Colonic mucosa (tissue), 4 donors: ENCODE results near the gene HGS. TPM values are rescaled to one million over a fixed set of nuclear protein-coding genes. Genes with fewer than 3 reads are reported as not detected.

ENCODE experiments used
- DNase-seq: peaks from one replicate; pipeline ENCODE4 v3.0.0-alpha.2; 2020
- H3K27ac ChIP-seq: fragments of 200-600 bp; one replicate; pipeline ENCODE4 v1.8.0; 2021
- H3K27me3 ChIP-seq: fragments of 200-600 bp; one replicate; pipeline ENCODE4 v1.8.0; 2021
- H3K36me3 ChIP-seq: fragments of 200-600 bp; one replicate; pipeline ENCODE4 v1.8.0; 2021
- H3K4me1 ChIP-seq: fragments of 200-600 bp; one replicate; pipeline ENCODE4 v1.8.0; 2021; ENCODE audit warnings: mild to moderate bottlenecking
- H3K4me3 ChIP-seq: fragments of 200-600 bp; one replicate; pipeline ENCODE4 v1.8.0; 2021
- H3K9ac ChIP-seq, 2 donors: one replicate each; pipeline ENCODE4 v1.7.0; 2013; ENCODE audit warnings: control low read depth in 2 of 2, low read depth in 2 of 2, low read length in 2 of 2
- H3K9me3 ChIP-seq: fragments of 200-600 bp; one replicate; pipeline ENCODE4 v1.8.0; 2021
- intact Hi-C: fragments of 100-400 bp; cut with DNase I; formaldehyde crosslinking; loops from one replicate; pipeline ENCODE4 v1.14.1; 2022
- total RNA-seq, 2 donors: library from RNA; stranded (reverse); fragmentation: NEBNext Ultra II Directional in 1 of 2; extraction: Animal tissue kit (Norgen Biotek cat#: 25700) in 1 of 2; gene quantifications; one replicate each; pipeline ENCODE4 v1.2.1, GENCODE V29; 2021
- TF ChIP-seq, protein P1 (sequence below): fragments of 200-600 bp; IDR thresholded peaks from one replicate; pipeline ENCODE4 v1.8.0; 2022; ENCODE audit warnings: antibody characterized with exemption, mild to moderate bottlenecking
- donor health status: healthy.
- donor health status: DM: no; HTN: no; CAD: no.
- donor health status: DM: no; HTN: no; CAD: no.

HGS gene
- total RNA-seq, 2 donors from 2014 or later = 75.2 to 131 TPM

DNA sequence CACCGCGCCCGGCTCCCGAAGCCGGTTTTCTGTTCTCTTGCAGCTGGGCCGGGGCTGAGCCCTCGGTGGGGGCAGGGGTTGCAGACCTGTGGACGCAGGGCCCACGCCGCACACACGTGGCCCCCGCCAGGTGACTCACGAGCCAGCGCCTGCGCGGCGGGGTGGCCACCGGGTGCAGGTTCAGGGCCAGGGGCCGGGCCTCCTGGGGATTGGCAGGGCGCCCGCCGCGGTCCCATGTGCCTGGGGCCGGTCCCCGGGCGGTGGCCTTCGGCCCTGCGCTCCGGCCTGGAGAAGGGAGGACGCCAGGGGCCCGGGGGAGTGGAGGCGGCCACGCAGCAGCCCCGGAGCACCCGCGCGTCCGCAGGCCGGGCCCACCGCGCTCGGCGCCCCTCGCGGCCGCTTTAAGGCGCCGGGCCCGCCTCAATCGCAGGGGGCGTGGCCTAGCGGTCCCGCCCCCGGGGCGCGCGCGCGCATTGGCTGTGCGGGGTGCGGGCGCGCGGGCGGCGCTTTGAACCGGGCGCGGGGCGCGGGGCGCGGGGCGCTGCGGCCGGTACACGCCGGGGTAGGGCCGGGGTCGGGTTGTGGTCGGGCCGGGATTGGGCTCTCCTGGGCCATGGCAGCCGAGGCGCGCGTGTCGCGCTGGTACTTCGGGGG, 28.1 kb downstream of the HGS start, which contains the start of gene SLC25A10:
TSS of gene SLC25A10 (plus strand) at position 471 of the 654 bp plus-strand sequence. CDS start at position 614, 143 bp downstream.
- H3K9me3 ChIP-seq = no peaks in the 10 kb centered on the region
- H3K36me3 ChIP-seq = peaks cover 7% of the 10 kb centered on the region
- DNase-seq = peak; percentile 87
- H3K4me3 ChIP-seq = peak within 1 kb of the TSS; percentile 75
- H3K27me3 ChIP-seq = no peaks in the 10 kb centered on the region
- H3K9ac ChIP-seq = peak within 1 kb of the TSS; percentile 81 to 86
- intact Hi-C loops = no loop called here
- peak within 1 kb of the TSS; percentile 68 for H3K27ac ChIP-seq
- TF ChIP-seq, protein P1, sequence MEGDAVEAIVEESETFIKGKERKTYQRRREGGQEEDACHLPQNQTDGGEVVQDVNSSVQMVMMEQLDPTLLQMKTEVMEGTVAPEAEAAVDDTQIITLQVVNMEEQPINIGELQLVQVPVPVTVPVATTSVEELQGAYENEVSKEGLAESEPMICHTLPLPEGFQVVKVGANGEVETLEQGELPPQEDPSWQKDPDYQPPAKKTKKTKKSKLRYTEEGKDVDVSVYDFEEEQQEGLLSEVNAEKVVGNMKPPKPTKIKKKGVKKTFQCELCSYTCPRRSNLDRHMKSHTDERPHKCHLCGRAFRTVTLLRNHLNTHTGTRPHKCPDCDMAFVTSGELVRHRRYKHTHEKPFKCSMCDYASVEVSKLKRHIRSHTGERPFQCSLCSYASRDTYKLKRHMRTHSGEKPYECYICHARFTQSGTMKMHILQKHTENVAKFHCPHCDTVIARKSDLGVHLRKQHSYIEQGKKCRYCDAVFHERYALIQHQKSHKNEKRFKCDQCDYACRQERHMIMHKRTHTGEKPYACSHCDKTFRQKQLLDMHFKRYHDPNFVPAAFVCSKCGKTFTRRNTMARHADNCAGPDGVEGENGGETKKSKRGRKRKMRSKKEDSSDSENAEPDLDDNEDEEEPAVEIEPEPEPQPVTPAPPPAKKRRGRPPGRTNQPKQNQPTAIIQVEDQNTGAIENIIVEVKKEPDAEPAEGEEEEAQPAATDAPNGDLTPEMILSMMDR = no peak
- H3K4me1 ChIP-seq = peaks cover 35% of the 10 kb centered on the region

DNA sequence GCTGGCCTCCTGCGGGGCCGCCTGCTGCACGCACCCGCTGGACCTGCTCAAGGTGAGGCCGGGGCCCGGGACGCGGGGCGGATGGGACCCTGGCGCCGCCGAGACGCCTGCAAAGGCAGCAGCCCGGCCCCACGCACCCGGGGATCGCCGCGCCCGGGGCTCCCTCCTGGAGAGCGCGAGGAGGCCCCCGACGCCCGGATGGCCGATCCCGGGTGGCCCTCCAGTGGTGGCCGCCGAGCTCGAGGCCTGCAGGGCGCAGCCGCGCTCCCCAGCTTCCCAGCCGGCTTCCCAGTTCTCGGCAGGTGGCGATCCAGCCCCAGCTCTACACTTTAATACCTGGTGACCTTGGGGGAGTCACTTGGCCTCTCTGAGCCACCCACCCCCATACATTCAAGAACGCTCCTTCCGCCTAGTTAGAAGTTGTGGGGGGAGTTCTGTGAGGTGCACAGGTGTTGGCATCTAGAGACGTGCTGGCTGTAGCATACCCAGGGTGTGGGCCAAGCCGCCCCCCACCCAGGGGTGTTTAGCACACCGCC, 28.7 kb downstream of the HGS start:
- Histone ChIP-seq H3K27me3 (no peaks in the 10 kb centered on the region), H3K4me1 (peaks cover 35% of the 10 kb centered on the region), H3K4me3 (peak overlapping the region; percentile 75), H3K27ac (peak overlapping the region; percentile 48), H3K9ac (peak overlapping the region; percentile 78 to 86), H3K9me3 (no peaks in the 10 kb centered on the region), H3K36me3 (peaks cover under 1% of the 10 kb centered on the region)
- peak; percentile 38 for DNase-seq
- TF ChIP-seq, protein P1 = no peak
- intact Hi-C loops = no loop called here

DNA sequence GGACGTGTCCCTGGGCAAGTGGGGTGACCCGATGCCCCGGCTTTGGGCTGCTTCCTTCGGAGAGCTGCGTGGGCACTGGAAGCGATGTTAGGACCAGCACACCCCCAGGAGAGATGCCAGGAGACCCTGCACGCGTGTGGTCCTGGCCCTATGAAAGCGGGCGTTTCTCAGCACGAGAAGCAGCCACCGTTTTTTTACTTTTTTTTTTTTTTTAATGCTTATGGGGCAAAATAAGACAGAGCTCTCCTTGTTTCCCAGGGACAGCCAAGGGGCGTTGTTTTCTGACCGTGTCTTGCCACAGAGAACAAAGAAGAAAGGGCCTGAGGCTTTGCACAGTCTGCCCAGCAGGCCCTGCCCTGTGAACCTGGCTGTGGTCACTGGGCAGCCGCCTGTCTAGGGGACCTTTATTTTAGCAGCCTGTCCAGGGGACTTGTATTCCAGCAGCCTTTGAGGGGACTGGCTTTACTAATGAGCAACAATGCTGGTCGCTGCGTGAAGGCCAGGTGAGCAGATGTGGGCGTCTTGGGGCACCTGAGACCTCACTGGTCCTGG, 29.3 kb downstream of the HGS start:
- DNase-seq = no peak
- H3K4me1 ChIP-seq = peaks cover 35% of the 10 kb centered on the region

DNA sequence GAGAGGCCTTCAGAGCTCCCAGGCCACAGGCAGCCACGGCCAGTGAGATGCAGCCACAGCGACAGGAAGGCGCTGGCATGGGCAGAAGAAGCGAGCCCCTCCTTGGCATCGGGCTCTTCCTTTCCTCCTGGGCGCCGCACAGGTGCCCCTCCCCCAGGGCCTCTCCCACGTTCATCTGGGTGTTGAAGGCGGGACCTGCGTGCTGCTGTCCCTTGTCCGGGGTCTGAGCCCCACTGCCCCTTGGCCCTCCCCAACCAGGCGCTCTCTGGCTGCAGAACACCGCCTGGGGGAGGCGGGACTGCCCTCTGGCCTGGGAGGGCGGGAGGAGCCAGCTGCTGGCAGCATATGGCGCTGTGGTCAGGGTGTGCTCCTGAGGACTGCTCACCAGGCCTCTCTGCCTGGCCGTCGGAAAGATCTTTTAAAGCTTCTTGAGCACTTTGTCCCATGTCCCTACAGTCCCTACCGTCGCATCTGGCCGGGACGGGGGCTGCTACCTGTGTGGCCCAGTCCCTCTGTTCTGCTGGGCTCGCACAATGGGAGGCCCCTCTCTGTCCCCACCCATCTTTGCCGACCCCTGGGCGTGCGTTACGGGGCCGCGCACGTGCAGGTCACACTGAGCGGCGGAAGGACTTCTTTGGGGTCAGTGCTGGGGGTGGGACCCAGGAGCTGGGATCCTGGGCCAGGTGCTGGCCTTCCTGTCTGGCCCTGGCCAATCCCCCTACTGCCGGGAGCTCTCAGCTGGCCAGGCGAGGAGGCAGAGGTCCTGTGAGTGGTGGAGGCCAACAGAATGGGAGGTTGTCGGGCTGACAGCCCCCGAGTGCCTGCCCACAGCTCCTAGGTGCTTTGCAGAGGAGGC, 30.0 kb downstream of the HGS start:
- intact Hi-C loops = no loop called here
- H3K4me1 ChIP-seq = peaks cover 35% of the 10 kb centered on the region
- H3K9me3 ChIP-seq = no peaks in the 10 kb centered on the region
- H3K9ac ChIP-seq = peak overlapping the region; percentile 78 to 86
- TF ChIP-seq, protein P1 = no peak
- peak overlapping the region; percentile 48 for H3K27ac ChIP-seq
- DNase-seq = peak; percentile 81
- no peaks in the 10 kb centered on the region for H3K27me3 ChIP-seq
- H3K36me3 ChIP-seq = no peaks in the 10 kb centered on the region
- H3K4me3 ChIP-seq = peak overlapping the region; percentile 75

More for the DNA sequence above, 29.3 kb downstream of the HGS start:
- no peaks in the 10 kb centered on the region for H3K27me3 ChIP-seq
- H3K27ac ChIP-seq = peak overlapping the region; percentile 48
- H3K36me3 ChIP-seq = no peaks in the 10 kb centered on the region
- intact Hi-C loops = no loop called here
- H3K9me3 ChIP-seq = no peaks in the 10 kb centered on the region
- TF ChIP-seq, protein P1 = no peak
- peak overlapping the region; percentile 78 to 86 for H3K9ac ChIP-seq
- H3K4me3 ChIP-seq = peak overlapping the region; percentile 75

DNA sequence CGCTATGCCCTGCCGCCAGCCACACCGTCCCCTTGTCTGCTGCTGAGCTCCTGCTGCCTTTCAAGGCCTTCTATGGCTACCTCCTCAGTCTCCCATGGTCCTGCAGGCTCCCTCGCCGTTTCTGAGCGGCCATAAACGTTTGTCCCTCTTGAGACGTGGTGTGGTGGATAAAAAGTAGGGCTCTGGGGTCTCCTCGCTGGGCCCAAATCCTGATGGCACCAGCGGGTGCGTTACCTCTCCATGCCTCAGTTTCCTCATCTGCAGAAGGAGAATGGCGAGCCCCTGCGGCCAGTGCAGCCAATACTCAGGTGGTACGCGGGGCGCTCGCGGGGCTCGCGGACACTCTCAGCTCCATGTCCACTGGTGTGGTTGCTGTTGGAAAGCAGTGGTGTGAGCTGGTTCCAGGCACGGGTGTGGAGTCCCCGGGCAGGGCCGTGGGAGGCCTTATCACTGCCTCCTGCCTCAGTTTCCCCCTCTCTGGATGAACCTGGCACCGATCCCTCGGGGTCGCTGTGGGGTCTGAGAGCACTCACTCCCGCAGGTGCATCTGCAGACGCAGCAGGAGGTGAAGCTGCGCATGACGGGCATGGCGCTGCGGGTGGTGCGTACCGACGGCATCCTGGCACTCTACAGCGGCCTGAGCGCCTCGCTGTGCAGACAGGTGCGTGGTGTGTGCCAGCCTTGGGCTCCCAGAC, 30.7 kb downstream of the HGS start:
- Histone ChIP-seq H3K4me1 (peaks cover 35% of the 10 kb centered on the region), H3K4me3 (no peak overlapping the region), H3K9me3 (no peaks in the 10 kb centered on the region), H3K27ac (no peak overlapping the region), H3K36me3 (no peaks in the 10 kb centered on the region), H3K27me3 (no peaks in the 10 kb centered on the region), H3K9ac (peak overlapping the region; percentile 78 to 86)
- DNase-seq = no peak
- TF ChIP-seq, protein P1 = no peak
- intact Hi-C loops = no loop called here
